ENCODE results near the gene GLYATL3.

Gene GLYATL3

GRCh38 chr6:49509342-49509741 is 9.6 kb downstream of the GLYATL3 start:
- H3K27ac ChIP-seq (ENCODE audit: low read depth, low read length): no peak overlapping the region
- H3K4me1 ChIP-seq (ENCODE audit: control insufficient read depth in 5 of 5, insufficient read depth in 5 of 5, low read length in 5 of 5): no peaks in the 10 kb centered on the region
- no peak overlapping the region for H3K4me3 ChIP-seq (ENCODE audit: low read depth in 1 of 5, low read length in 5 of 5)
- H3K9ac ChIP-seq (ENCODE audit: low read length in 5 of 5): no peak overlapping the region
- H3K36me3 ChIP-seq (ENCODE audit: control insufficient read depth in 5 of 5, insufficient read depth in 5 of 5, low read length in 5 of 5): no peaks in the 10 kb centered on the region
- H3K9me3 ChIP-seq (ENCODE audit: control insufficient read depth in 5 of 5, low read length in 5 of 5): peaks cover 0 to 4% (median 0%) of the 10 kb centered on the region in 5 donors
- no peaks in the 10 kb centered on the region for H3K27me3 ChIP-seq (ENCODE audit: control insufficient read depth in 5 of 5, insufficient read depth in 4 of 5, low read length in 5 of 5)

GRCh38 chr6:49513153-49513989 is 13.6 kb downstream of the GLYATL3 start:
- H3K4me3 ChIP-seq (ENCODE audit: low read depth in 1 of 5, low read length in 5 of 5): no peak overlapping the region
- peaks cover 0 to 2% (median 0%) of the 10 kb centered on the region in 5 donors for H3K9me3 ChIP-seq (ENCODE audit: control insufficient read depth in 5 of 5, low read length in 5 of 5)
- H3K9ac ChIP-seq (ENCODE audit: low read length in 5 of 5): no peak overlapping the region
- no peaks in the 10 kb centered on the region for H3K36me3 ChIP-seq (ENCODE audit: control insufficient read depth in 5 of 5, insufficient read depth in 5 of 5, low read length in 5 of 5)
- no peaks in the 10 kb centered on the region for H3K4me1 ChIP-seq (ENCODE audit: control insufficient read depth in 5 of 5, insufficient read depth in 5 of 5, low read length in 5 of 5)
- no peak overlapping the region for H3K27ac ChIP-seq (ENCODE audit: low read depth, low read length)
- H3K27me3 ChIP-seq (ENCODE audit: control insufficient read depth in 5 of 5, insufficient read depth in 4 of 5, low read length in 5 of 5): no peaks in the 10 kb centered on the region

GRCh38 chr6:49514571-49515484 is 15.1 kb downstream of the GLYATL3 start:
- H3K4me1 ChIP-seq (ENCODE audit: control insufficient read depth in 5 of 5, insufficient read depth in 5 of 5, low read length in 5 of 5): no peaks in the 10 kb centered on the region
- no peaks in the 10 kb centered on the region for H3K9me3 ChIP-seq (ENCODE audit: control insufficient read depth in 5 of 5, low read length in 5 of 5)
- no peak overlapping the region for H3K27ac ChIP-seq (ENCODE audit: low read depth, low read length)
- H3K36me3 ChIP-seq (ENCODE audit: control insufficient read depth in 5 of 5, insufficient read depth in 5 of 5, low read length in 5 of 5): no peaks in the 10 kb centered on the region
- H3K9ac ChIP-seq (ENCODE audit: low read length in 5 of 5): no peak overlapping the region
- no peak overlapping the region for H3K4me3 ChIP-seq (ENCODE audit: low read depth in 1 of 5, low read length in 5 of 5)
- no peaks in the 10 kb centered on the region for H3K27me3 ChIP-seq (ENCODE audit: control insufficient read depth in 5 of 5, insufficient read depth in 4 of 5, low read length in 5 of 5)

GRCh38 chr6:49515485-49516146 is 15.9 kb downstream of the GLYATL3 start:
- Histone ChIP-seq H3K27me3 (ENCODE audit: control insufficient read depth in 5 of 5, insufficient read depth in 4 of 5, low read length in 5 of 5) (no peaks in the 10 kb centered on the region), H3K4me1 (ENCODE audit: control insufficient read depth in 5 of 5, insufficient read depth in 5 of 5, low read length in 5 of 5) (no peaks in the 10 kb centered on the region), H3K36me3 (ENCODE audit: control insufficient read depth in 5 of 5, insufficient read depth in 5 of 5, low read length in 5 of 5) (no peaks in the 10 kb centered on the region), H3K27ac (ENCODE audit: low read depth, low read length) (no peak overlapping the region), H3K4me3 (ENCODE audit: low read depth in 1 of 5, low read length in 5 of 5) (no peak overlapping the region), H3K9me3 (ENCODE audit: control insufficient read depth in 5 of 5, low read length in 5 of 5) (no peaks in the 10 kb centered on the region), H3K9ac (ENCODE audit: low read length in 5 of 5) (no peak overlapping the region)

GRCh38 chr6:49516147-49516505 is 16.4 kb downstream of the GLYATL3 start:
- no peaks in the 10 kb centered on the region for H3K4me1 ChIP-seq (ENCODE audit: control insufficient read depth in 5 of 5, insufficient read depth in 5 of 5, low read length in 5 of 5)
- H3K27ac ChIP-seq (ENCODE audit: low read depth, low read length): no peak overlapping the region
- no peaks in the 10 kb centered on the region for H3K27me3 ChIP-seq (ENCODE audit: control insufficient read depth in 5 of 5, insufficient read depth in 4 of 5, low read length in 5 of 5)
- no peak overlapping the region for H3K9ac ChIP-seq (ENCODE audit: low read length in 5 of 5)
- no peaks in the 10 kb centered on the region for H3K36me3 ChIP-seq (ENCODE audit: control insufficient read depth in 5 of 5, insufficient read depth in 5 of 5, low read length in 5 of 5)
- H3K4me3 ChIP-seq (ENCODE audit: low read depth in 1 of 5, low read length in 5 of 5): no peak overlapping the region
- no peaks in the 10 kb centered on the region for H3K9me3 ChIP-seq (ENCODE audit: control insufficient read depth in 5 of 5, low read length in 5 of 5)

- no peak overlapping the region for H3K4me3 ChIP-seq (ENCODE audit: low read depth in 1 of 5, low read length in 5 of 5)
- H3K9ac ChIP-seq (ENCODE audit: low read length in 5 of 5): no peak overlapping the region
- H3K9me3 ChIP-seq (ENCODE audit: control insufficient read depth in 5 of 5, low read length in 5 of 5): no peaks in the 10 kb centered on the region
- H3K27ac ChIP-seq (ENCODE audit: low read depth, low read length): no peak overlapping the region
- H3K4me1 ChIP-seq (ENCODE audit: control insufficient read depth in 5 of 5, insufficient read depth in 5 of 5, low read length in 5 of 5): no peaks in the 10 kb centered on the region
- no peaks in the 10 kb centered on the region for H3K27me3 ChIP-seq (ENCODE audit: control insufficient read depth in 5 of 5, insufficient read depth in 4 of 5, low read length in 5 of 5)
- H3K36me3 ChIP-seq (ENCODE audit: control insufficient read depth in 5 of 5, insufficient read depth in 5 of 5, low read length in 5 of 5): no peaks in the 10 kb centered on the region
Measured at GRCh38 chr6:49517919-49518318, 18.2 kb downstream of the GLYATL3 start.

GRCh38 chr6:49519660-49520059 is 19.9 kb downstream of the GLYATL3 start:
- Histone ChIP-seq H3K4me1 (ENCODE audit: control insufficient read depth in 5 of 5, insufficient read depth in 5 of 5, low read length in 5 of 5) (no peaks in the 10 kb centered on the region), H3K27ac (ENCODE audit: low read depth, low read length) (no peak overlapping the region), H3K27me3 (ENCODE audit: control insufficient read depth in 5 of 5, insufficient read depth in 4 of 5, low read length in 5 of 5) (no peaks in the 10 kb centered on the region), H3K4me3 (ENCODE audit: low read depth in 1 of 5, low read length in 5 of 5) (no peak overlapping the region), H3K9me3 (ENCODE audit: control insufficient read depth in 5 of 5, low read length in 5 of 5) (no peaks in the 10 kb centered on the region), H3K36me3 (ENCODE audit: control insufficient read depth in 5 of 5, insufficient read depth in 5 of 5, low read length in 5 of 5) (no peaks in the 10 kb centered on the region), H3K9ac (ENCODE audit: low read length in 5 of 5) (no peak overlapping the region)

- no peaks in the 10 kb centered on the region for H3K36me3 ChIP-seq (ENCODE audit: control insufficient read depth in 5 of 5, insufficient read depth in 5 of 5, low read length in 5 of 5)
- H3K9ac ChIP-seq (ENCODE audit: low read length in 5 of 5): no peak overlapping the region
- peaks cover 0 to 11% (median 7%) of the 10 kb centered on the region in 5 donors for H3K4me1 ChIP-seq (ENCODE audit: control insufficient read depth in 5 of 5, insufficient read depth in 5 of 5, low read length in 5 of 5)
- no peak overlapping the region for H3K4me3 ChIP-seq (ENCODE audit: low read depth in 1 of 5, low read length in 5 of 5)
- no peak overlapping the region for H3K27ac ChIP-seq (ENCODE audit: low read depth, low read length)
- H3K9me3 ChIP-seq (ENCODE audit: control insufficient read depth in 5 of 5, low read length in 5 of 5): no peaks in the 10 kb centered on the region
- no peaks in the 10 kb centered on the region for H3K27me3 ChIP-seq (ENCODE audit: control insufficient read depth in 5 of 5, insufficient read depth in 4 of 5, low read length in 5 of 5)
Measured at GRCh38 chr6:49522710-49523593, 23.2 kb downstream of the GLYATL3 start.

- Histone ChIP-seq H3K4me3 (ENCODE audit: low read depth in 1 of 5, low read length in 5 of 5) (no peak overlapping the region), H3K9me3 (ENCODE audit: control insufficient read depth in 5 of 5, low read length in 5 of 5) (no peaks in the 10 kb centered on the region), H3K9ac (ENCODE audit: low read length in 5 of 5) (no peak overlapping the region), H3K36me3 (ENCODE audit: control insufficient read depth in 5 of 5, insufficient read depth in 5 of 5, low read length in 5 of 5) (no peaks in the 10 kb centered on the region), H3K27me3 (ENCODE audit: control insufficient read depth in 5 of 5, insufficient read depth in 4 of 5, low read length in 5 of 5) (no peaks in the 10 kb centered on the region), H3K27ac (ENCODE audit: low read depth, low read length) (no peak overlapping the region), H3K4me1 (ENCODE audit: control insufficient read depth in 5 of 5, insufficient read depth in 5 of 5, low read length in 5 of 5) (peaks cover 0 to 11% (median 7%) of the 10 kb centered on the region in 5 donors)
Measured at GRCh38 chr6:49523901-49524300, 24.2 kb downstream of the GLYATL3 start.

All from subcutaneous abdominal adipose tissue (tissue), 5 donors.